GM21717 (cell line): ENCODE measurements around the gene NELFA.

Experiments used
- ATAC-seq: cut with Tn5 transposase; IDR thresholded peaks from one replicate; pipeline ENCODE4 v1.9.1; 2021; ENCODE audit warnings: mild to moderate bottlenecking, moderate library complexity; ENCODE audit not compliant: unreplicated experiment

The NELFA gene

DNA sequence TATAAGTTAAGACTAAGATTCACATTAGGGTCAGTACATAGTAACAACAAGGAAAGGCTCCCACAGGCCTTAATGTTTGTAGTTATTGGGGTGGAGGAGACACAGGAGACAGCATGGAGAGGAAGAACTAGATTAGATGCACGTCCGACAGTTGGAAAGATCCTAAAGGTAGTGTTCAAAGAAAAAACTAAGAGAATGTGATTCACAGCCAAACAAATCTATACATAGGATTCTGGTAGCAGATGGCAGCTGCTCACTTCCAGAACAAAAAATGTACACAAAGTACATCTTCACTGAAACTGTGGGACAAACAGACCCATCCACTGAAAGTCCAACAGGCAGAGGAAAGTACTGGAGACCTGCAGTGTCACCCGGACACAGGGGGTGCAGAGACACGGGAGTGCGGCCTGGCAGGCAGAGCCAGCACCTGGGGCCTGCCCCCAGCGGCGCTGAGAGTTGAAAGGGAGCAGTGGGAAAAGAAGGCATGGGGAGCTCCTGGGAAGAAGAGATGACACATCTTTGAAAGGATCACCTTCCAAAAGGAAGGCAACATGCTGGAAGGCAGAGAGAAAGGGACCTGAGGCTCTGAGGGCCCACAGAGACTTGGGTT, 40.0 kb downstream of the NELFA start:
- no peak for ATAC-seq

- no peak for ATAC-seq
Observed at GRCh38 chr4:1967512-1968149, 41.1 kb downstream of the NELFA start.

- ATAC-seq, result no peak
Observed at GRCh38 chr4:1964971-1965370, 43.8 kb downstream of the NELFA start.

DNA sequence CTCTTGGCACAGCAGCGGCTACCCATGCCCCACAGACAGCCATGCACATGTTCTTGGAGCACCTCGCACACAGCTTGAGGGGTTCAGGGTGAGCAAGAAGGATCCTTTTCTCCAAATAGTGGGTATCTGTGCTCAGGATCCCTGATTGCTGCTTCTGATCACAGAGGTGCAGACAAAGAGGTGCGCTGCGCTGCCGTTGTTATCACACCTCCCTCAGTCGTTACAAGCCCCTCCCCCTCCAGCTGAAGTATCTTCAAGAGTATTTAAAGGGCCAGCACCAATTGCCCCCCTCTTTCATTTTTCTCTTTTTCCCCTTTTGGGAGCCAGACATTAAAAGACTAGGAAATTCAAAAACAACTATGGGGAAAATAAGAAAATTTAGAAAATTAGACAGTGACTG, 44.3 kb downstream of the NELFA start:
- ATAC-seq, result no peak

DNA sequence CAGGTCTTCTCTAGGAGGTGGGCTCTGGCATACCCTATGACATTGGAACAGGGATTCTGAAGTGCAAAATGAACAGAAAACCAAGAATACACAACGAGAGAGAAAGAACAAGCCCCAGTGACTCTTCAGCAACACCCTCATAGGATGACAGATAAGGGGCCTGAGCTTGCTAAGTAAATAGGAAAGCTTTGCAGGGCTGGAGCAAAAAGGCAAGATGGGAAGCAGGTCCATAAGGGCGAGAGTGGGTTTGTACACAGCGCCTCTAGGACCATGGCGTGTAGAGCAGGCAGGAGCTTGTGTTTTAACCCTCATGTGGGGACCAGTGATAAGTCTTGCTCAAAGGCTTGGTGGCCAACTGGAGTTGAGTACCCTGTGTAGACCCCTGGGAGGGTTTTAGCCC, 45.8 kb downstream of the NELFA start:
- no peak for ATAC-seq

DNA sequence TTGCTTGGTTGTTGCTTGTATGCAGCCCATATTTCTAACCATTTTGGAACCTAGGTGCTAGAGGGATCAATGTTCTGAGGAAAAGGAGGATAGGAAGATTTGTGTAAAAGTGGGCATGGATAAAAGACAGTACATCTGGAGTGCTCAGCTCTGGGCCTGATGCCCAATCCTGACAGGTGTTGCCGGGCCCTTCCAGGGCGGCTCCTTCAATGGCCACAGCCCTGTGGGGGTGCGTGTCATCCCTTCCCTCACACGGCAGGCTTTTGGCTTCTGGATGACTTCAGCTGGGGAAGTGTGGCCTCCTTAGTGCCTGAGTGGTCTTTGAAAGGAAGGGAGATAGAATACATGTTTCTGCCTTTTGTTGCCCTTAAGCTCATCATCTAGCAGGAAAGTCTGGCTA, 47.2 kb downstream of the NELFA start:
- no peak for ATAC-seq

- no peak for ATAC-seq
Observed at GRCh38 chr4:1961038-1961437, 47.7 kb downstream of the NELFA start.

GRCh38 chr4:1960170-1960825, 48.5 kb downstream of the NELFA start:
- ATAC-seq, result no peak

DNA sequence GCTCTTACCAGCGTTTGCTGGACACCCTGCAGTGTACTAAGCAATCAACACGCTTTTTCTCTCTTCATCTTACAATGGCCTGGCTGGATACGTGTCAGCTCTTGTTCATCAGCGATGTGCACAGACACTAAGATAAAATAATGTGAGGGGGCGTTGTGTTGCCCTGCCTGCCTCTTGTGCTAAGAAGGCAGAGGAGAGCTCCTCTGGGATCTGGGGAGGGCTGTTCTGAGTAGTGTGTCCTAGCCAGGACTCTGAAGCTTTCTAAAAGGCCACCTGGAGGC, 49.7 kb downstream of the NELFA start:
- no peak for ATAC-seq

DNA sequence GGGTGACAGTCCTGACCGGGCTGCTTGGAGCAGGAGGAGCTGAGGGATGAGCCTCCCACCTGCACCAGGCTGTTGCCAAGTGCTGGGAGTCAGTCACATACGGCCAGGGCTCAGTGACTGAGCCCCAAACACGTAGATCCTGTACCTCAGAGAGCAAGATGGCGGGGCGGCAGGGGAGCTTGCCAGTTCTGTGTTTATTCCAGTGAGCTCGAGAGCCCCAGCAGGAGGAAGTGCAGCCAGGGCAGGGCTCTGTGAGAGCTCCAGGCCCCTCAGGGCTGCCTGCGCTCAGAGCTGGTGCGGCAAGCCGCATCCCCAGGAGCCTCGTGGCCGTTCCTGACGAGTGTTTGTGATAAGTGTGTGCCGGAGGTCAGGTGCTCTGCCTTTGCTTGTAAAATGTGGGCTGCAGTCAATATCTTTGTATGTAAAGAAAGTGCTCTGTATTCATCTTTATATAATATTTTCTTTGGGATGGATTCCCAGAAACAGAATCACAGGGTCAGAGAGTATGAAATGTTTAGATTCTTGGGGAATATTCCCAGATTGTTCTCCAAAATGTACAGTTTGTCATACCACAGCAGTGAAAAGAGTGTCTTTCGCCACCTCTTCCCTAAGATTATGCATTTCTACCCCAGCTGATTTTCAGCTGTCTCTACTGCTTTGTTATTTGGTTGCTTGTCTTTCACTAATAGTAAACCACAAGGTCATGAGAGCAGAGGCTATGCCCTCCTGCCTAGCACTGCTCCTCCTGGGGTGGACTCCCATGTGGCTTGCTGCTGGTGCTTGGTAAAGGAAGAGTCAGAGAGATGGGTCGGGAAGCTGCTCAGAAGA, 50.3 kb downstream of the NELFA start:
- no peak for ATAC-seq

DNA sequence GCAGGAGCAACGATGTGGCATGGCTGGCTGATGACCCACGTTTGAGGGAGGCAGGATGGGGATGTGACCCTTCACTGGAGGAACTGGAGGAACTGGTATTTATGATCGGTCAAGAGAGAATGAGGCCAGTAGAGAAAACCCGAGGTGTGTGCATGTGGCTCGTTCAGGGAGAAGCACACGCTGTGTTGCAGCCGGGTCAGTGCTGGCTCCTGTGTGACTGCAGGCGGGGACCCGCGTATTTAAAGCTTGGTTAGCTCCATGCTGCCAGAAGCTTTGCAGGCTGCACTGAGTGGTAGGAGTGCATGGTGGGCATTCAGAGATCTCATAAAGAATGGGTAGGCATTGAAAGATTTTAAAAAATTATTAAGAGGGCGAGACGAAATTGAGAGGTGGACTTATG, 52.1 kb downstream of the NELFA start:
- ATAC-seq, result no peak

GRCh38 chr4:1953335-1953734, 55.4 kb downstream of the NELFA start:
- ATAC-seq, result no peak

GRCh38 chr4:1952719-1953118, 56.1 kb downstream of the NELFA start:
- ATAC-seq, result no peak

- ATAC-seq, result no peak
Observed at GRCh38 chr4:1952058-1952700, 56.6 kb downstream of the NELFA start.

- ATAC-seq, result no peak
Observed at GRCh38 chr4:1950369-1950768, 58.4 kb downstream of the NELFA start.

GRCh38 chr4:1948892-1949436, 59.8 kb downstream of the NELFA start:
- ATAC-seq, result no peak

DNA sequence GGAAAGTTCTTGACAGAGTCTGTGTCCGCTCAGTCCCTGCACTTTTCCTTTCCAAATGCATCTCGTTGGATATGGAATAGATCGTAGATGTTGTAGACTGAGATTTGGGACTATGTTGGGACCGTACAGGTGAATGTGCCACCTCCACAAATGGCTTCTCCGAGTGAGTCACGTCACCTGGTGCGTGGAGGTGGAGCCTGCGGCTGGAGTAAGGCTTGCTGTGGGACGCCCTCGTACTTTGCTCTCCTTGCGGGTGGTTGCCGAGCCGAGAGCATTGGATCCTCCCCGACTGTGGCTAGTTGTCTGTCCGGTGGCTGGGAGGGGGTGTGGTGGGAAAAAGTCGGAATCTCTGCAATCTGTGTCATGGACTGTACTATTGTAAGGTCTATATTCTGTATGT, 60.5 kb downstream of the NELFA start:
- no peak for ATAC-seq

GRCh38 chr4:1945912-1946311, 62.9 kb downstream of the NELFA start:
- no peak for ATAC-seq

DNA sequence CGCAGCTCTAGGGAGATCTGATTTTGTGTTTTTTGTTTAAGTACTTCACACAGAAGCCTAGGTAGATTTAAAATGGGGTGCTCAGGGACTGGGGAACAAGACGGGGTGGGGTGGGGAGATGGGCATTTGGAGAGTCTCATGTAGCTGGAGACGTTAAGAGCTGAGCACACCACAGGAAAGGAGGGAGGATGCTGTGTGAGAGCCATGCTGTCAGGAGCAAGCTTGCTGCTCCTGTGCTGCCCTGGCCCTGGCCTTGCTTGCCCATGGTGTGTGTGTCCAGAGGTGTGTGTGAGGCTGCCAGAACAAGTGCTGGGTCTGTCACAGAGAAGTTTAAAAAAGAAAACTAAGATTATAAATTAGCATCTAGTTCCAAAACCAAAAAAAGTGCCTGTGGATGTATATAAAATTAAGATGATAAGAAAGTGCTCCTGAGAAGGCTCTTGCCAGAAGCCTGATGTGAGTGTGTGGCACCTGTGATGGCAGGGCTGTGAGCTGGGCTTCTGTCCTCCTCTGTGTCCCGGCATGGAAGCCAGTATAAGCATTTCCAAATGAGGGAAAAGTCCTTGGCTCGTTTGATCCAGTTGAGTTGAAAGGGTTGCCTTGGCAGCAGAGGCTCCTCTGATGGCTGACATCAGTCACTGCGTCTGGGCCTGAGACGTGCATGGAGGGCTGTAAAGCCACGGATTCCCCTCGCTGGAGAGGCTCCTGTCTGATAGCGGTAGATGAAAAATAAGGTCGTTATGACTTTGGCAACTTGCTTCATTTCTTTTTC, 63.5 kb downstream of the NELFA start:
- ATAC-seq, result no peak

DNA sequence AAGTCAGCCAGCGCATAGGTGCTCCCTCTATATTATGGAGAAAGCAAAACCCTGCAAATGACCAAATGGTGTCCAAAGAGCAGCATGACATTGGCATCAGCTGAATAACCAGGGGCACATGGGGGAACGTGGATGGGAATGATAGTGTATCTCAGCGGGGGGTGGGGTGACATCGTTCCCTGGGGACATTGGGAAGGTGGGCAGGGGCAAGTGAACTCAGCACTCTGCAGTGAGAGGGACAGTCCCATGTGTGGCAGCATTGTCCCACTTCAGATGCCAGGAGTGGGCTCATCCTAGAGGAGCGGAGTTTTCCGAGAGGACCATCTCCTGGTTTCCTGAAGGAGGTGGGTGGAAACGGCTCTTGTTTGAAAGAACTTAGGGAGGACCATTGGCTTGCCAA, 64.8 kb downstream of the NELFA start:
- no peak for ATAC-seq
